IPS-20b (cell line): ENCODE results near the gene CELSR2.

Experiments used
- H3K27ac ChIP-seq: one replicate; pipeline ENCODE4 v1.5.1; 2013; ENCODE audit warnings: low read length
- H3K27me3 ChIP-seq: 2 replicates; pipeline ENCODE4 v1.6.1; 2013; ENCODE audit warnings: mild to moderate bottlenecking, low read length, inconsistent platforms; ENCODE audit not compliant: insufficient read depth
- H3K36me3 ChIP-seq: 2 replicates; pipeline ENCODE4 v1.6.1; 2013; ENCODE audit warnings: low read depth, mild to moderate bottlenecking, inconsistent platforms, low read length, moderate library complexity; ENCODE audit not compliant: insufficient read depth
- H3K4me1 ChIP-seq: 2 replicates; pipeline ENCODE4 v1.6.1; 2013; ENCODE audit warnings: mild to moderate bottlenecking, control low read depth, inconsistent platforms, low read length, moderate library complexity; ENCODE audit not compliant: insufficient read depth
- H3K4me3 ChIP-seq: 2 replicates; pipeline ENCODE4 v1.5.1; 2013; ENCODE audit warnings: mild to moderate bottlenecking, low read length, inconsistent platforms
- H3K9ac ChIP-seq: 2 replicates; pipeline ENCODE4 v1.6.1; 2013; ENCODE audit warnings: low read depth, mild to moderate bottlenecking, inconsistent platforms, low read length, moderate library complexity
- H3K9me3 ChIP-seq: 2 replicates; pipeline ENCODE4 v1.6.1; 2013; ENCODE audit warnings: mild to moderate bottlenecking, low read depth, low read length, inconsistent platforms; ENCODE audit not compliant: insufficient read depth

The CELSR2 gene

GRCh38 chr1:109306832-109307273, 57.5 kb downstream of the CELSR2 start, which contains the start of gene MYBPHL:
Gene MYBPHL (minus strand): TSS chr1:109307011. CDS start chr1:109306991, 20 bp downstream.
- Histone ChIP-seq H3K27me3 (no peaks in the 10 kb centered on the region), H3K9me3 (no peaks in the 10 kb centered on the region), H3K4me1 (no peaks in the 10 kb centered on the region; the same call in 1 of the 2 replicates), H3K4me3 (no peak within 1 kb of the TSS), H3K27ac (no peak within 1 kb of the TSS), H3K36me3 (peaks cover 4% of the 10 kb centered on the region), H3K9ac (no peak within 1 kb of the TSS)

- no peak overlapping the region for H3K9ac ChIP-seq
- H3K4me1 ChIP-seq, result no peaks in the 10 kb centered on the region; the same call in 1 of the 2 replicates
- H3K9me3 ChIP-seq, result no peaks in the 10 kb centered on the region
- no peak overlapping the region for H3K27ac ChIP-seq
- H3K4me3 ChIP-seq, result no peak overlapping the region
- peaks cover 4% of the 10 kb centered on the region for H3K36me3 ChIP-seq
- no peaks in the 10 kb centered on the region for H3K27me3 ChIP-seq
These were observed 58.1 kb downstream of the CELSR2 start for GRCh38 chr1:109307274-109308021.

GRCh38 chr1:109309347-109309746, 60.0 kb downstream of the CELSR2 start:
- Histone ChIP-seq H3K27me3 (no peaks in the 10 kb centered on the region), H3K27ac (no peak overlapping the region), H3K9ac (no peak overlapping the region), H3K4me3 (no peak overlapping the region), H3K4me1 (no peaks in the 10 kb centered on the region; the same call in 1 of the 2 replicates), H3K9me3 (no peaks in the 10 kb centered on the region), H3K36me3 (peaks cover 23% of the 10 kb centered on the region)

- Histone ChIP-seq H3K27ac (no peak overlapping the region), H3K27me3 (no peaks in the 10 kb centered on the region), H3K4me1 (no peaks in the 10 kb centered on the region; the same call in 1 of the 2 replicates), H3K4me3 (no peak overlapping the region), H3K9me3 (no peaks in the 10 kb centered on the region), H3K9ac (no peak overlapping the region), H3K36me3 (peaks cover 43% of the 10 kb centered on the region)
These were observed 62.9 kb downstream of the CELSR2 start for GRCh38 chr1:109312246-109312645.

GRCh38 chr1:109312978-109313775, 63.8 kb downstream of the CELSR2 start:
- Histone ChIP-seq H3K4me3 (no peak overlapping the region), H3K27me3 (no peaks in the 10 kb centered on the region), H3K27ac (no peak overlapping the region), H3K4me1 (no peaks in the 10 kb centered on the region), H3K9ac (no peak overlapping the region), H3K36me3 (peaks cover 51% of the 10 kb centered on the region), H3K9me3 (no peaks in the 10 kb centered on the region)

GRCh38 chr1:109314795-109315194, 65.5 kb downstream of the CELSR2 start:
- H3K36me3 ChIP-seq, result peaks cover 65% of the 10 kb centered on the region
- H3K9ac ChIP-seq, result no peak overlapping the region
- H3K4me3 ChIP-seq, result no peak overlapping the region
- H3K27ac ChIP-seq, result no peak overlapping the region
- no peaks in the 10 kb centered on the region for H3K27me3 ChIP-seq
- H3K9me3 ChIP-seq, result no peaks in the 10 kb centered on the region
- H3K4me1 ChIP-seq, result no peaks in the 10 kb centered on the region

- H3K36me3 ChIP-seq, result peaks cover 70% of the 10 kb centered on the region
These were observed 65.9 kb downstream of the CELSR2 start for GRCh38 chr1:109315288-109315687.

GRCh38 chr1:109316506-109316905, 67.2 kb downstream of the CELSR2 start:
- Histone ChIP-seq H3K27me3 (no peaks in the 10 kb centered on the region), H3K4me1 (no peaks in the 10 kb centered on the region), H3K36me3 (peaks cover 78% of the 10 kb centered on the region), H3K4me3 (no peak overlapping the region), H3K9ac (no peak overlapping the region), H3K9me3 (no peaks in the 10 kb centered on the region), H3K27ac (no peak overlapping the region)

More at GRCh38 chr1:109315288-109315687, 65.9 kb downstream of the CELSR2 start:
- Histone ChIP-seq H3K9me3 (no peaks in the 10 kb centered on the region), H3K4me1 (no peaks in the 10 kb centered on the region), H3K27ac (no peak overlapping the region), H3K4me3 (no peak overlapping the region), H3K27me3 (no peaks in the 10 kb centered on the region), H3K9ac (no peak overlapping the region)

- Histone ChIP-seq H3K4me1 (no peaks in the 10 kb centered on the region), H3K9me3 (no peaks in the 10 kb centered on the region), H3K36me3 (peaks cover 86% of the 10 kb centered on the region), H3K27me3 (no peaks in the 10 kb centered on the region), H3K27ac (no peak overlapping the region), H3K9ac (no peak overlapping the region; the same call in 1 of the 2 replicates), H3K4me3 (no peak overlapping the region)
These were observed 69.8 kb downstream of the CELSR2 start for GRCh38 chr1:109319114-109319513.

GRCh38 chr1:109322974-109323373, 73.6 kb downstream of the CELSR2 start:
- Histone ChIP-seq H3K4me1 (no peaks in the 10 kb centered on the region), H3K4me3 (no peak overlapping the region), H3K9ac (no peak overlapping the region), H3K27me3 (no peaks in the 10 kb centered on the region), H3K36me3 (peaks cover 79% of the 10 kb centered on the region), H3K27ac (no peak overlapping the region), H3K9me3 (no peaks in the 10 kb centered on the region)
